ENCODE measurements around the gene KDM4F.

Gene KDM4F

GRCh38 chr11:95081412-95081811, 32.2 kb downstream of the KDM4F start:
- H3K4me3 ChIP-seq = no peak overlapping the region
- no peak overlapping the region for H3K9ac ChIP-seq (ENCODE audit: insufficient read length)
- no peak for DNase-seq (ENCODE audit: low read depth, low spot score)
- no peaks in the 10 kb centered on the region for H3K36me3 ChIP-seq (ENCODE audit: insufficient read depth, low read length)
- no peaks in the 10 kb centered on the region for H3K9me3 ChIP-seq (ENCODE audit: low read depth, low read length)
- TF ChIP-seq EZH2 (IDR thresholded peaks at IDR 0.05) (no peak), POLR2AphosphoS5 (IDR thresholded peaks at IDR 0.05; ENCODE audit: borderline replicate concordance, low read depth, low read length) (no peak), FOXP2 (optimal IDR thresholded peaks at IDR 0.05; ENCODE audit: control extremely low read depth, extremely low read length, insufficient read depth) (no peak)
- H3K27ac ChIP-seq = no peak overlapping the region

GRCh38 chr11:95082576-95083001, 33.4 kb downstream of the KDM4F start:
- TF ChIP-seq EZH2 (IDR thresholded peaks at IDR 0.05) = no peak
- no peak for TF ChIP-seq POLR2AphosphoS5 (IDR thresholded peaks at IDR 0.05; ENCODE audit: borderline replicate concordance, low read depth, low read length)
- Histone ChIP-seq H3K4me3 (no peak overlapping the region), H3K9me3 (ENCODE audit: low read depth, low read length) (no peaks in the 10 kb centered on the region), H3K9ac (ENCODE audit: insufficient read length) (no peak overlapping the region), H3K36me3 (ENCODE audit: insufficient read depth, low read length) (no peaks in the 10 kb centered on the region), H3K27ac (no peak overlapping the region)
- DNase-seq (ENCODE audit: low read depth, low spot score) = no peak

- Histone ChIP-seq H3K4me3 (no peak overlapping the region), H3K36me3 (ENCODE audit: insufficient read depth, low read length) (no peaks in the 10 kb centered on the region), H3K9ac (ENCODE audit: insufficient read length) (no peak overlapping the region), H3K27ac (no peak overlapping the region), H3K9me3 (ENCODE audit: low read depth, low read length) (no peaks in the 10 kb centered on the region)
- TF ChIP-seq EZH2 (IDR thresholded peaks at IDR 0.05) = no peak
- no peak for TF ChIP-seq FOXP2 (optimal IDR thresholded peaks at IDR 0.05; ENCODE audit: control extremely low read depth, extremely low read length, insufficient read depth)
- DNase-seq (ENCODE audit: low read depth, low spot score) = no peak
These were observed 35.3 kb downstream of the KDM4F start for GRCh38 chr11:95084509-95084908.

- Histone ChIP-seq H3K36me3 (ENCODE audit: insufficient read depth, low read length) (no peaks in the 10 kb centered on the region), H3K9me3 (ENCODE audit: low read depth, low read length) (no peaks in the 10 kb centered on the region), H3K9ac (ENCODE audit: insufficient read length) (no peak overlapping the region), H3K4me3 (no peak overlapping the region), H3K27ac (no peak overlapping the region)
- TF ChIP-seq EZH2 (IDR thresholded peaks at IDR 0.05) (no peak), POLR2AphosphoS5 (IDR thresholded peaks at IDR 0.05; ENCODE audit: borderline replicate concordance, low read depth, low read length) (no peak), FOXP2 (optimal IDR thresholded peaks at IDR 0.05; ENCODE audit: control extremely low read depth, extremely low read length, insufficient read depth) (no peak)
- no peak for DNase-seq (ENCODE audit: low read depth, low spot score)
These were observed 36.0 kb downstream of the KDM4F start for GRCh38 chr11:95085117-95085816.

- Histone ChIP-seq H3K27ac (no peak overlapping the region), H3K36me3 (ENCODE audit: insufficient read depth, low read length) (no peaks in the 10 kb centered on the region), H3K4me3 (no peak overlapping the region), H3K9me3 (ENCODE audit: low read depth, low read length) (no peaks in the 10 kb centered on the region), H3K9ac (ENCODE audit: insufficient read length) (no peak overlapping the region)
- TF ChIP-seq POLR2AphosphoS5 (IDR thresholded peaks at IDR 0.05; ENCODE audit: borderline replicate concordance, low read depth, low read length) (no peak), FOXP2 (optimal IDR thresholded peaks at IDR 0.05; ENCODE audit: control extremely low read depth, extremely low read length, insufficient read depth) (no peak), EZH2 (IDR thresholded peaks at IDR 0.05) (no peak)
- no peak for DNase-seq (ENCODE audit: low read depth, low spot score)
These were observed 36.9 kb downstream of the KDM4F start for GRCh38 chr11:95086151-95086550.

- H3K4me3 ChIP-seq = no peak overlapping the region
- H3K9ac ChIP-seq (ENCODE audit: insufficient read length) = no peak overlapping the region
- TF ChIP-seq EZH2 (IDR thresholded peaks at IDR 0.05) (no peak), FOXP2 (optimal IDR thresholded peaks at IDR 0.05; ENCODE audit: control extremely low read depth, extremely low read length, insufficient read depth) (no peak), POLR2AphosphoS5 (IDR thresholded peaks at IDR 0.05; ENCODE audit: borderline replicate concordance, low read depth, low read length) (no peak)
- DNase-seq (ENCODE audit: low read depth, low spot score) = no peak
- no peak overlapping the region for H3K27ac ChIP-seq
- no peaks in the 10 kb centered on the region for H3K36me3 ChIP-seq (ENCODE audit: insufficient read depth, low read length)
- H3K9me3 ChIP-seq (ENCODE audit: low read depth, low read length) = no peaks in the 10 kb centered on the region
These were observed 37.8 kb downstream of the KDM4F start for GRCh38 chr11:95086836-95087570.

GRCh38 chr11:95088946-95089619, 39.9 kb downstream of the KDM4F start:
- Histone ChIP-seq H3K4me3 (peak overlapping the region; percentile 88), H3K36me3 (ENCODE audit: insufficient read depth, low read length) (no peaks in the 10 kb centered on the region), H3K9me3 (ENCODE audit: low read depth, low read length) (no peaks in the 10 kb centered on the region), H3K27ac (no peak overlapping the region), H3K9ac (ENCODE audit: insufficient read length) (no peak overlapping the region)
- no peak for DNase-seq (ENCODE audit: low read depth, low spot score)
- TF ChIP-seq POLR2AphosphoS5 (IDR thresholded peaks at IDR 0.05; ENCODE audit: borderline replicate concordance, low read depth, low read length) = no peak
- TF ChIP-seq EZH2 (IDR thresholded peaks at IDR 0.05) = no peak
- no peak for TF ChIP-seq FOXP2 (optimal IDR thresholded peaks at IDR 0.05; ENCODE audit: control extremely low read depth, extremely low read length, insufficient read depth)

Measured in SK-N-MC (cell line).